Measurements from ENCODE around the gene NPIPA3. TPM values are rescaled to one million over a fixed set of nuclear protein-coding genes. Genes with fewer than 3 reads are reported as not detected.

The NPIPA3 gene
- total and polyA plus RNA-seq, 2 of the 8 experiments (the other 6 are each of a cell fraction or from before 2014, with no cell fraction given), result 0.88 to 10.5 TPM

DNA sequence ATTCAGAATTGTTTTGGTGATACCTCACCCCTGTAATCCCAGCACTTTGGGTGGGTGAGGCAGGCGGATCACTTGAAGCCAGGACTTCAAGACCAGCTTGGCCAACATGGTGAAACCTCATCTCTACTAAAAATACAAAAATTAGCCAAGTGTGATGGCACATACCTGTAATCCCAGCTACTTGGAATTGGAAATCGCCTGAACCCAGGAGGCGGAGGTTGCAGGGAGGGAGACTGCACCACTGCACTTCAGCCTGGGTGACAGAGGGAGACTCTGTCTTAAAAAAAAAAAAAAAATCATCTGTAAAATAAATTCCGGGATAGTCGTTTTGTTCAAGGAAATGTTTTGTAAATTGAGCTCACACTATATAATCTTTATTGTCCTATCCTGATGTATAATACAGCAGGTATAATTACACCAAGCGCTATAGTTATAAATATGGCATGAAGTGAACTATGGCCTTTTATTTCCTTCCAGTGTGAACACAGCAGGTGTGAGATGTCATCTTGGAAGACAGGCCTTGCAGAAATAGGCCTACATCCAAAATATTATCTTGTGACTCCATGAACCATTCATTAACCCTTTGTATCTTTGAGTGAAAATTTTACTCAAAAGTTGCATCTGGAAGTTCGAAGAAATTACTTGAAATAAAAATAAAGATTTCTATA is 34.5 kb upstream of the NPIPA3 start:
- Histone ChIP-seq H3K14ac (ENCODE audit: insufficient read length) (no peak overlapping the region), H2AFZ (ENCODE audit: low read length) (no peak overlapping the region), H3K79me2 (ENCODE audit: control insufficient read depth in 1 of 2, insufficient read depth in 2 of 2, low read length in 2 of 2) (no peaks in the 10 kb centered on the region), H3K4me2 (ENCODE audit: insufficient read depth in 1 of 2, low read depth in 2 of 2, low read length in 2 of 2) (no peak overlapping the region), H3K36me3 (ENCODE audit: control insufficient read depth in 2 of 4, insufficient read depth in 4 of 4, low read length in 3 of 4) (peaks cover 21 to 42% (median 34%) of the 10 kb centered on the region in 4 experiments), H3K27ac (ENCODE audit: low read depth, low read length) (no peak overlapping the region), H3K23me2 (ENCODE audit: low read depth, low read length) (no peaks in the 10 kb centered on the region), H2BK12ac (ENCODE audit: low read depth, low read length) (no peak overlapping the region), H2BK5ac (ENCODE audit: low read depth, low read length) (no peak overlapping the region), H3K27me3 (replicated peaks in 1 of 4; ENCODE audit: control insufficient read depth in 3 of 4, extremely low read depth in 1 of 4, insufficient read depth in 3 of 4, low read length in 3 of 4) (no peaks in the 10 kb centered on the region), H4K5ac (ENCODE audit: insufficient read length, low read depth, low read length) (no peak overlapping the region), H3K9me3 (ENCODE audit: insufficient read depth in 2 of 2, low read depth in 1 of 2, low read length in 1 of 2) (no peaks in the 10 kb centered on the region), H4K8ac (ENCODE audit: extremely low read depth, insufficient read depth, low read length) (no peak overlapping the region), H3K4me3 (ENCODE audit: extremely low read depth in 1 of 4, insufficient read depth in 2 of 4, low read depth in 3 of 4, low read length in 4 of 4) (no peak overlapping the region), H3K56ac (replicated peaks; ENCODE audit: insufficient read length, low read depth, low read length) (no peak overlapping the region), H2BK20ac (ENCODE audit: low read length) (no peak overlapping the region), H2BK120ac (replicated peaks; ENCODE audit: low read depth, low read length) (no peak overlapping the region), H4K91ac (replicated peaks; ENCODE audit: insufficient read length, low read length) (no peak overlapping the region), H3K79me1 (ENCODE audit: low read depth, low read length) (no peaks in the 10 kb centered on the region), H3K4ac (replicated peaks; ENCODE audit: insufficient read length, low read depth, low read length) (no peak overlapping the region), H2AK5ac (ENCODE audit: low read depth, low read length) (no peak overlapping the region), H4K20me1 (replicated peaks in 1 of 2; ENCODE audit: control insufficient read depth in 1 of 2, insufficient read depth in 2 of 2, low read length in 2 of 2) (peaks cover 2 to 3% of the 10 kb centered on the region in 2 experiments), H3K23ac (ENCODE audit: insufficient read length) (no peak overlapping the region), H3K18ac (ENCODE audit: extremely low read depth, low read length) (no peak overlapping the region), H3K9ac (replicated peaks in 1 of 4; ENCODE audit: extremely low read depth in 1 of 4, low read depth in 3 of 4, low read length in 3 of 4) (no peak overlapping the region), H3K4me1 (replicated peaks in 1 of 4; ENCODE audit: control insufficient read depth in 3 of 4, insufficient read depth in 4 of 4, low read length in 3 of 4) (no peaks in the 10 kb centered on the region), H2BK15ac (ENCODE audit: low read length) (no peak overlapping the region)
- WGBS, 2 experiments (ENCODE audit: extremely low coverage in 1 of 2, insufficient coverage in 1 of 2, insufficient read length in 1 of 2, insufficient replicate concordance in 2 of 2, low coverage in 1 of 2, low lambda C conversion rate in 2 of 2, missing lambda C conversion rate in 1 of 2), result 95% methylated on average over 7 of the region's 7 CpGs; no CpG with 5 or more reads in 1 of the 2 experiments
- DNase-seq (ENCODE audit: low read depth in 1 of 2, low spot score in 2 of 2) (no peak), FAIRE-seq (no peak)
- POLR2A ChIA-PET (ENCODE audit: partially characterized antibody), result interaction anchor here (0.6 to 1.2 kb wide), 2 partner anchors 11 to 29 kb away, joined by 3 read pairs; no protein-coding TSS in a partner anchor
- CTCF ChIA-PET (ENCODE audit: partially characterized antibody), result no interaction called here
- TF ChIP-seq SUZ12 (IDR thresholded peaks at IDR 0.05; ENCODE audit: low read length), result no peak

Measured in H1 (cell line).